ENCODE measurements around the gene ALDH4A1. TPM values are rescaled to one million over a fixed set of nuclear protein-coding genes. Genes with fewer than 3 reads are reported as not detected.

ALDH4A1 gene
- total and polyA plus RNA-seq, 2 of the 4 experiments (the other 2 are of a cell fraction): 8.6 to 21.1 TPM

- Histone ChIP-seq H4K5ac (ENCODE audit: low read depth, low read length) (no peak overlapping the region), H4K20me1 (ENCODE audit: insufficient read depth, low read length) (no peaks in the 10 kb centered on the region), H3K36me3 (ENCODE audit: control insufficient read depth, insufficient read depth, low read length) (no peaks in the 10 kb centered on the region), H3K14ac (replicated peaks; ENCODE audit: low read depth, low read length) (no peak overlapping the region), H2BK5ac (ENCODE audit: low read depth, low read length, poor library complexity, severe bottlenecking) (no peak overlapping the region), H2BK20ac (ENCODE audit: low read depth, low read length) (no peak overlapping the region), H3K9ac (ENCODE audit: low read depth, low read length) (no peak overlapping the region), H3K79me1 (ENCODE audit: low read depth in 1 of 2, low read length in 2 of 2) (no peaks in the 10 kb centered on the region), H2BK120ac (ENCODE audit: low read depth, low read length) (no peak overlapping the region), H3K4me2 (ENCODE audit: low read depth, low read length) (no peak overlapping the region), H3K4ac (ENCODE audit: low read depth, low read length) (no peak overlapping the region), H3K18ac (ENCODE audit: low read depth, low read length) (no peak overlapping the region), H4K8ac (ENCODE audit: low read depth in 2 of 2, low read length in 2 of 2) (no peak overlapping the region), H3K9me3 (ENCODE audit: control insufficient read depth, insufficient read depth, low read length) (no peaks in the 10 kb centered on the region), H3K4me1 (ENCODE audit: control insufficient read depth, insufficient read depth, low read length) (no peaks in the 10 kb centered on the region), H3K9me1 (ENCODE audit: insufficient read depth, low read length) (no peaks in the 10 kb centered on the region), H3K56ac (ENCODE audit: extremely low read depth, insufficient read depth, low read length) (no peak overlapping the region), H2BK15ac (ENCODE audit: low read depth, low read length) (no peak overlapping the region), H3K27me3 (ENCODE audit: control insufficient read depth, insufficient read depth, low read length) (peaks cover 14% of the 10 kb centered on the region; the same call in 1 of the 2 replicates), H3K23ac (ENCODE audit: low read depth, low read length) (no peak overlapping the region), H3K4me3 (ENCODE audit: insufficient read depth, low read depth, low read length) (no peak overlapping the region), H2AFZ (replicated peaks; ENCODE audit: low read length, poor library complexity) (no peak overlapping the region), H4K91ac (ENCODE audit: insufficient read depth, low read depth, low read length) (no peak overlapping the region), H3K27ac (ENCODE audit: insufficient read depth, low read length) (no peak overlapping the region), H2AK9ac (replicated peaks; ENCODE audit: low read depth, low read length, poor library complexity) (no peak overlapping the region), H2AK5ac (ENCODE audit: low read depth, low read length) (no peak overlapping the region)
- ChIA-PET CTCF (interaction anchor here (0.6 to 3.1 kb wide), 3 partner anchors 182 to 237 kb away, joined by 3 to 13 read pairs (median 4); no protein-coding TSS in a partner anchor), POLR2A (ENCODE audit: unreplicated experiment) (no interaction called here)
- no TSS peak for BruUV-seq (replicated peaks)
- TF ChIP-seq ELK1 (IDR thresholded peaks at IDR 0.05; ENCODE audit: borderline replicate concordance, low read depth, low read length): no peak
- TF ChIP-seq MXI1 (IDR thresholded peaks at IDR 0.05; ENCODE audit: borderline replicate concordance, low read depth, low read length): no peak
- TF ChIP-seq CEBPB (IDR thresholded peaks at IDR 0.05; ENCODE audit: low read depth, low read length): no peak
- no peak for TF ChIP-seq CTCF (conservative IDR thresholded peaks at IDR 0.05; ENCODE audit: low read depth, low read length)
- TF ChIP-seq SMC3 (IDR thresholded peaks at IDR 0.05; ENCODE audit: low read depth, low read length): no peak
- TF ChIP-seq MAFK (IDR thresholded peaks at IDR 0.05; ENCODE audit: low read depth, low read length): no peak
- TF ChIP-seq MAZ (IDR thresholded peaks at IDR 0.05; ENCODE audit: borderline replicate concordance, low read depth, low read length): no peak
- TF ChIP-seq BHLHE40 (IDR thresholded peaks at IDR 0.05; ENCODE audit: low read depth, low read length): no peak
- no peak for TF ChIP-seq POLR2A (IDR thresholded peaks at IDR 0.05; ENCODE audit: low read depth, low read length)
- no peak for TF ChIP-seq CHD1 (IDR thresholded peaks at IDR 0.05; ENCODE audit: low read depth, low read length)
- no peak for TF ChIP-seq RAD21 (IDR thresholded peaks at IDR 0.05; ENCODE audit: low read length)
- TF ChIP-seq FOS (IDR thresholded peaks at IDR 0.05; ENCODE audit: low read depth, low read length): no peak
- TF ChIP-seq NFE2L2 (IDR thresholded peaks at IDR 0.05; ENCODE audit: low read depth, low read length): no peak
- no peak for TF ChIP-seq USF2 (IDR thresholded peaks at IDR 0.05; ENCODE audit: low read depth, low read length)
- TF ChIP-seq RCOR1 (IDR thresholded peaks at IDR 0.05; ENCODE audit: insufficient replicate concordance, low read length): no peak
- TF ChIP-seq RFX5 (IDR thresholded peaks at IDR 0.05; ENCODE audit: low read depth, low read length): no peak
- ATAC-seq (ENCODE audit: low read depth) (no peak), DNase-seq (no peak)
- in situ Hi-C loops (cut with MboI; ENCODE audit: low sequenced_read_pairs) (loop anchor here (5.0 kb wide), 1 partner anchor 226 kb away; no protein-coding TSS in a partner anchor), intact Hi-C loops (cut with micrococcal nuclease) (no loop called here), dilution Hi-C loops (cut with HindIII; ENCODE audit: low sequenced_read_pairs, unreplicated experiment) (no loop called here)
- WGBS, 2 experiments (ENCODE audit: extremely low coverage in 2 of 2, insufficient read length in 1 of 2): 88% methylated on average over 6 of the region's 6 CpGs; no CpG with 5 or more reads in 1 of the 2 experiments
Observed at GRCh38 chr1:18823438-18823837, 78.9 kb downstream of the ALDH4A1 start.
